Tibial nerve (tissue), 4 donors: ENCODE results near the gene RPAP3. TPM values are rescaled to one million over a fixed set of nuclear protein-coding genes. Genes with fewer than 3 reads are reported as not detected.
A peak's percentile ranks its signal among the peaks of the same experiment; 100 is the strongest.

Source experiments
- DNase-seq, 2 donors: peaks; one replicate each; pipeline ENCODE4 v3.0.0-alpha.2; 2019; ENCODE audit warnings: low spot score in 2 of 2
- H3K27ac ChIP-seq, 4 donors: fragments of 200-600 bp; sonication (generic) in 3 of 4; one replicate each; pipeline ENCODE4 v1.5.1; 2017 to 2019; ENCODE audit warnings: mild to moderate bottlenecking in 1 of 4
- H3K27me3 ChIP-seq, 2 donors: fragments of 200-600 bp; sonication (generic) in 1 of 2; one replicate each; pipeline versions ENCODE4 v1.5.1 to v1.6.0; 2017 to 2019
- H3K36me3 ChIP-seq, 3 donors: fragments of 200-600 bp; sonication (generic); one replicate each; pipeline ENCODE4 v1.5.1; 2018 to 2019
- H3K4me1 ChIP-seq, 4 donors: fragments of 200-600 bp; sonication (generic) in 3 of 4; one replicate each; pipeline ENCODE4 v1.5.1; 2017 to 2019
- H3K4me3 ChIP-seq, 4 donors: fragments of 200-600 bp; sonication (generic) in 3 of 4; one replicate each; pipeline ENCODE4 v1.5.1; 2017 to 2019; ENCODE audit warnings: mild to moderate bottlenecking in 1 of 4, moderate library complexity in 1 of 4
- H3K9me3 ChIP-seq, 4 donors: fragments of 200-600 bp; sonication (generic) in 3 of 4; one replicate each; pipeline ENCODE4 v1.5.1; 2017 to 2019
- EP300 ChIP-seq, 2 donors: sonication (generic); formaldehyde crosslinking; IDR thresholded peaks; one replicate each; pipeline ENCODE4 v1.6.1; 2017; ENCODE audit warnings: antibody characterized with exemption in 2 of 2, mild to moderate bottlenecking in 1 of 2
- POLR2A ChIP-seq, 2 donors: fragments of 450-650 bp; IDR thresholded peaks; one replicate each; pipeline ENCODE4 v1.6.1; 2017; ENCODE audit warnings: antibody characterized with exemption in 2 of 2, mild to moderate bottlenecking in 2 of 2, moderate library complexity in 2 of 2
- WGBS, 2 donors: methylation state at CpG; one replicate each; pipeline ENCODE4 v1.1.5; 2018; 5-methylcytosine and 5-hydroxymethylcytosine counted together
- total RNA-seq, 4 donors: library from RNA; depleted of rRNA; stranded (reverse); fragments of >200 nt; gene quantifications; one replicate each; pipeline ENCODE4 v1.1.0, GENCODE V29; 2016
- TF ChIP-seq, protein P1 (sequence below), 5 experiments: fragments of 200-600 bp in 3 of 5; fragments of 450-650 bp in 2 of 5; sonication (generic) in 3 of 5; IDR thresholded peaks; one replicate each; pipeline ENCODE4 v1.5.1; 2016 to 2019; ENCODE audit warnings: antibody characterized with exemption in 5 of 5, mild to moderate bottlenecking in 3 of 5, moderate library complexity in 2 of 5

RPAP3 gene
- total RNA-seq, 4 donors from 2014 or later: 8.8 to 19.2 (median 15.5) TPM

DNA sequence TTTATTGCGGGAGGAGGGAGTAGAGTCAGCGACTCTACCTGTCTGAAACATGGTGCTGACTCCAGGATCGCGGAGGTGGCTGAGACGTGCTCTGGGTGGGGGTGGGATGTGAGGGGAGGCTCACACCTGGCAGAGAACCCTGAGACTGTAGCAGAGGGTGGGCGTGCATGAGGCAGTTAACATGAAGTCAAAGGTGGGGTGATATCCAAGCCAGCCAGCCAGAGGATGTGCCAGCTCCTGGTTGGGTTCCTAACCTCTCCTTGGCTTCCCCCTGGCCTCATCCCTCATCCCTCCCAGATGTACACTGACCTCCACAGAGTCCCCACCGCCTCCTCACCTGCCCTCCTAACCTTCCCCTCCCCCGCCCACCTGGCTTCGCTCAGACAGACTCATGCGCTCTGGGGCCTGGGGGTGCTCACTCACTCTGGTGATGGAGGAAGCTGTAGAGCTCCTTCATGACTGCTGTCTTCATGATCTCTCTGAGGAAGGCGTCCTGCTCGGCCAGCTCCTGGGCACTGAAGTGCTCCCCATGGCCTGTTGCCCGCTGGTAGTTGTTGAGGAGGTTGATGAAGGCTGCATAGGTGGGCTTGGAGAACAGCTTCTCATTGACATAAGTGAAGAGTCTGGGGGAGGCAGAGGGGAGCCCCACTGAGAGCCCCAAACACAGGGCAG lies 10.2 kb upstream of the RPAP3 start:
- H3K4me3 ChIP-seq: no peak overlapping the region
- no peaks in the 10 kb centered on the region for H3K9me3 ChIP-seq
- H3K27ac ChIP-seq: peak overlapping the region; percentile 16 to 83 (median 50)
- no peaks in the 10 kb centered on the region for H3K27me3 ChIP-seq
- TF ChIP-seq EP300 (IDR thresholded peaks at IDR 0.05) (no peak), POLR2A (IDR thresholded peaks at IDR 0.05) (no peak)
- TF ChIP-seq, protein P1, sequence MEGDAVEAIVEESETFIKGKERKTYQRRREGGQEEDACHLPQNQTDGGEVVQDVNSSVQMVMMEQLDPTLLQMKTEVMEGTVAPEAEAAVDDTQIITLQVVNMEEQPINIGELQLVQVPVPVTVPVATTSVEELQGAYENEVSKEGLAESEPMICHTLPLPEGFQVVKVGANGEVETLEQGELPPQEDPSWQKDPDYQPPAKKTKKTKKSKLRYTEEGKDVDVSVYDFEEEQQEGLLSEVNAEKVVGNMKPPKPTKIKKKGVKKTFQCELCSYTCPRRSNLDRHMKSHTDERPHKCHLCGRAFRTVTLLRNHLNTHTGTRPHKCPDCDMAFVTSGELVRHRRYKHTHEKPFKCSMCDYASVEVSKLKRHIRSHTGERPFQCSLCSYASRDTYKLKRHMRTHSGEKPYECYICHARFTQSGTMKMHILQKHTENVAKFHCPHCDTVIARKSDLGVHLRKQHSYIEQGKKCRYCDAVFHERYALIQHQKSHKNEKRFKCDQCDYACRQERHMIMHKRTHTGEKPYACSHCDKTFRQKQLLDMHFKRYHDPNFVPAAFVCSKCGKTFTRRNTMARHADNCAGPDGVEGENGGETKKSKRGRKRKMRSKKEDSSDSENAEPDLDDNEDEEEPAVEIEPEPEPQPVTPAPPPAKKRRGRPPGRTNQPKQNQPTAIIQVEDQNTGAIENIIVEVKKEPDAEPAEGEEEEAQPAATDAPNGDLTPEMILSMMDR (IDR thresholded peaks at IDR 0.05): no peak
- no peak for DNase-seq
- peaks cover 0 to 18% (median 0%) of the 10 kb centered on the region in 3 donors for H3K36me3 ChIP-seq
- WGBS, 2 donors: 81 to 82% methylated on average over 12 to 13 of the region's 13 CpGs
- H3K4me1 ChIP-seq: peaks cover 0 to 51% (median 22%) of the 10 kb centered on the region in 4 donors

GRCh38 chr12:47715393-47715876 lies 9.6 kb upstream of the RPAP3 start:
- H3K4me3 ChIP-seq: no peak overlapping the region

DNA sequence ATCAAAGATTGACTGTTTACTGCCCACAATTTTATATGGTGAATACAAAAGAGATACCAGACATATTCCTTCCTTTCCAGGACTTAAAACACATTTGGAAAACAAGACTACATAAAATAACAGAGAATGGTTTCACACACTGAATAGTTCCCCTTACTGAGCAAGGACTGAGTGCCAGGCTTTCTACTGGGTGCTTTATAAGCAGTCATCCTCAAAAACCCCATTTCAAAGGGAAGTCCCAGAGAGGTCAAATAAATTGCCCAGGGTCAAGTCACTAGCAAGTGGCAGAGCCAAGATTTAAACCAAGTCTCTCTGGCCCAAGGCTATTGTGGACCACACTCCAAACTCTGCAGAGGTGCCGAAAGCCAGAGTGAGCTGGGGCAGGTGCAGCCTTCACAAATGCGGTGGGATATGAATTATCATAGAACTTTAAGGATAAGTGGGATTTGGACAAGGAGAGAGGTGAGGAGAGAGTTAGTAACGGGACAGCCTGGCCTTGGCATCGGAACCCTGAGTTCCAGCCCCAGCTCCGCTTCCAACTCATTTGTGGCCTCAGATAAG lies 9.1 kb upstream of the RPAP3 start:
- 35 to 38% methylated on average over 5 of the region's 5 CpGs for WGBS, 2 donors
- peaks cover 0 to 7% (median 0%) of the 10 kb centered on the region in 3 donors for H3K36me3 ChIP-seq
- H3K9me3 ChIP-seq: no peaks in the 10 kb centered on the region
- TF ChIP-seq POLR2A (IDR thresholded peaks at IDR 0.05) (no peak), EP300 (IDR thresholded peaks at IDR 0.05) (no peak)
- DNase-seq: no peak
- no peaks in the 10 kb centered on the region for H3K27me3 ChIP-seq
- H3K27ac ChIP-seq: peak overlapping the region in 3 of 4 donors; percentile 7 to 52 (median 37)
- H3K4me3 ChIP-seq: no peak overlapping the region
- H3K4me1 ChIP-seq: peaks cover 0 to 47% (median 22%) of the 10 kb centered on the region in 4 donors

More at GRCh38 chr12:47715393-47715876, 9.6 kb upstream of the RPAP3 start:
- H3K27me3 ChIP-seq: no peaks in the 10 kb centered on the region
- peaks cover 0 to 47% (median 22%) of the 10 kb centered on the region in 4 donors for H3K4me1 ChIP-seq
- 9 to 11% methylated on average over 9 to 10 of the region's 10 CpGs for WGBS, 2 donors
- peak; percentile 53 to 75 for DNase-seq
- H3K9me3 ChIP-seq: no peaks in the 10 kb centered on the region
- peak overlapping the region; percentile 16 to 83 (median 50) for H3K27ac ChIP-seq
- peaks cover 0 to 12% (median 0%) of the 10 kb centered on the region in 3 donors for H3K36me3 ChIP-seq
- TF ChIP-seq EP300 (IDR thresholded peaks at IDR 0.05): peak in 1 of 2 donors; percentile 48
- TF ChIP-seq, protein P1 (IDR thresholded peaks at IDR 0.05): peak; percentile 66 to 96 (median 73)
- TF ChIP-seq POLR2A (IDR thresholded peaks at IDR 0.05): no peak

DNA sequence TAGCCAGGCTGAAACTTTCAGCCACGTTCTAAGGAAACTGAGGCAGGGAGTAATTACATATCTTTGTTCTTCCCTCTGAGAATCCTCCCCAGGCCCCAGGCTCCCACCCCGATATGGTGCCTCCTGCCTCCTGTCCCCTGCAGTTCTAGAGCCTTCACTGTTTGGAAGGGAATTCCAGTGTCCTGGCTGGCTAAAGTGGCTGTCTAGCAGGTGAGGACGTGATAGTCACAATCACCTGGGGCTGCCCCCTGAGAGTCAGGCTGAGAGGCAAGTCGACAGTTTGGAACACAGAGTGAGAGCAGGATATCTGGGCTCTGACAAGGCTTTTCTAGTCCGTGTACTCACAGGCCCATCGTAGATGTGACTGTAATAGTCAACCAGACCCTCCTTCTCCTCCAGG lies 6.3 kb upstream of the RPAP3 start:
- TF ChIP-seq EP300 (IDR thresholded peaks at IDR 0.05) (no peak), POLR2A (IDR thresholded peaks at IDR 0.05) (no peak)
- TF ChIP-seq, protein P1 (IDR thresholded peaks at IDR 0.05): no peak
- Histone ChIP-seq H3K9me3 (no peaks in the 10 kb centered on the region), H3K4me3 (no peak overlapping the region), H3K36me3 (no peaks in the 10 kb centered on the region), H3K27ac (no peak overlapping the region), H3K27me3 (no peaks in the 10 kb centered on the region), H3K4me1 (peaks cover 0 to 36% (median 12%) of the 10 kb centered on the region in 4 donors)
- no peak for DNase-seq
- WGBS, 2 donors: 90 to 92% methylated on average over 6 of the region's 6 CpGs

GRCh38 chr12:47711448-47711847 lies 5.6 kb upstream of the RPAP3 start:
- no peaks in the 10 kb centered on the region for H3K9me3 ChIP-seq
- no peak for DNase-seq
- H3K36me3 ChIP-seq: no peaks in the 10 kb centered on the region
- 88 to 92% methylated on average over 5 of the region's 5 CpGs for WGBS, 2 donors
- peaks cover 0 to 34% (median 11%) of the 10 kb centered on the region in 4 donors for H3K4me1 ChIP-seq
- no peak overlapping the region for H3K27ac ChIP-seq
- no peaks in the 10 kb centered on the region for H3K27me3 ChIP-seq
- no peak overlapping the region for H3K4me3 ChIP-seq
- TF ChIP-seq POLR2A (IDR thresholded peaks at IDR 0.05): no peak
- TF ChIP-seq EP300 (IDR thresholded peaks at IDR 0.05): no peak
- TF ChIP-seq, protein P1 (IDR thresholded peaks at IDR 0.05): no peak
